HepG2 (cell line): ENCODE measurements around the gene PAPSS1. TPM values are rescaled to one million over a fixed set of nuclear protein-coding genes. Genes with fewer than 3 reads are reported as not detected.
A peak's percentile ranks its signal among the peaks of the same experiment; 100 is the strongest.

ENCODE experiments used
- E2F1 ChIP-seq: sonication (generic); formaldehyde crosslinking; IDR thresholded peaks from 2 replicates; pipeline ENCODE4 v1.5.0; 2020; ENCODE audit warnings: missing genetic modification reagents
- GMEB2 ChIP-seq: IDR thresholded peaks from 2 replicates; pipeline ENCODE4 v1.6.1; 2016; ENCODE audit warnings: missing biosample characterization, missing genetic modification reagents, low read depth
- HNRNPUL1 ChIP-seq: fragments of 200-400 bp; formaldehyde crosslinking; IDR thresholded peaks from 2 replicates; pipeline ENCODE4 v1.6.1; 2017; ENCODE audit warnings: low read depth, mild to moderate bottlenecking, low read length, moderate library complexity
- NRL ChIP-seq: sonication (generic); formaldehyde crosslinking; IDR thresholded peaks from 2 replicates; pipeline ENCODE4 v1.5.0; 2020; ENCODE audit warnings: missing genetic modification reagents, mild to moderate bottlenecking, moderate library complexity, borderline replicate concordance
- POGZ ChIP-seq: sonication (generic); formaldehyde crosslinking; IDR thresholded peaks from 2 replicates; pipeline ENCODE4 v1.4.0; 2020; ENCODE audit warnings: mild to moderate bottlenecking, missing genetic modification reagents
- PRDM15 ChIP-seq: sonication (generic); formaldehyde crosslinking; IDR thresholded peaks from 2 replicates; pipeline ENCODE4 v1.4.0; 2020; ENCODE audit warnings: missing genetic modification reagents
- TFDP2 ChIP-seq: sonication (generic); formaldehyde crosslinking; IDR thresholded peaks from 2 replicates; pipeline ENCODE4 v1.4.0; 2020; ENCODE audit warnings: missing genetic modification reagents
- TOPORS ChIP-seq: sonication (generic); formaldehyde crosslinking; IDR thresholded peaks from 2 replicates; pipeline ENCODE4 v1.8.0; 2023; ENCODE audit warnings: mild to moderate bottlenecking, missing genetic modification reagents
- U2AF1 ChIP-seq: fragments of 200-400 bp; formaldehyde crosslinking; optimal IDR thresholded peaks from 2 replicates; pipeline ENCODE3; 2017; ENCODE audit warnings: mild to moderate bottlenecking, low read depth, low read length
- ZBTB21 ChIP-seq: sonication (generic); formaldehyde crosslinking; IDR thresholded peaks from 2 replicates; pipeline ENCODE4 v1.4.0; 2020; ENCODE audit warnings: missing genetic modification reagents
- ZBTB25 ChIP-seq: IDR thresholded peaks from 2 replicates; pipeline ENCODE4 v1.6.1; 2018; ENCODE audit warnings: missing genetic modification reagents
- ZBTB33 ChIP-seq: sonication (generic); formaldehyde crosslinking; IDR thresholded peaks from 2 replicates; pipeline ENCODE4 v1.4.0; 2020; ENCODE audit warnings: missing genetic modification reagents
- ZFP36L2 ChIP-seq: sonication (generic); formaldehyde crosslinking; IDR thresholded peaks from 2 replicates; pipeline ENCODE4 v1.4.0; 2020; ENCODE audit warnings: missing genetic modification reagents
- ZNF230 ChIP-seq: sonication (generic); formaldehyde crosslinking; IDR thresholded peaks from 2 replicates; pipeline ENCODE4 v1.4.0; 2020; ENCODE audit warnings: mild to moderate bottlenecking, missing genetic modification reagents
- ZNF430 ChIP-seq: sonication (generic); formaldehyde crosslinking; IDR thresholded peaks from 2 replicates; pipeline ENCODE4 v1.9.0; 2021; ENCODE audit warnings: mild to moderate bottlenecking, missing genetic modification reagents
- ZNF629 ChIP-seq: sonication (generic); formaldehyde crosslinking; conservative IDR thresholded peaks from 2 replicates; pipeline ENCODE4 v1.5.0; 2020; ENCODE audit warnings: missing genetic modification reagents
- ZNF670 ChIP-seq: sonication (generic); formaldehyde crosslinking; IDR thresholded peaks from 2 replicates; pipeline ENCODE4 v1.8.0; 2022; ENCODE audit warnings: mild to moderate bottlenecking, missing genetic modification reagents, borderline replicate concordance
- ZNF703 ChIP-seq: sonication (generic); formaldehyde crosslinking; IDR thresholded peaks from 2 replicates; pipeline ENCODE4 v1.5.1; 2020; ENCODE audit warnings: missing genetic modification reagents, mild to moderate bottlenecking, moderate library complexity, borderline replicate concordance
- ZNF746 ChIP-seq: sonication (generic); formaldehyde crosslinking; IDR thresholded peaks from 2 replicates; pipeline ENCODE4 v1.8.0; 2022; ENCODE audit warnings: mild to moderate bottlenecking, missing genetic modification reagents
- polyA plus RNA-seq, 8 experiments: library from polyadenylated mRNA; depleted of rRNA in 3 of 8; stranded (reverse) in 7 of 8; unstranded in 1 of 8; fragments of >200 nt; fragmentation: Illumina TruSeq in 4 of 8; extraction: Trizol in 4 of 8; gene quantifications; 2 replicates each; pipeline versions ENCODE4 v1.2.1 to v1.2.3, GENCODE V29; 2011 to 2016; ENCODE audit warnings: low read depth in 4 of 8, missing spikeins in 1 of 8, mixed read lengths in 1 of 8; ENCODE audit not compliant: insufficient read depth in 1 of 8
- total RNA-seq, 5 experiments: library from RNA; depleted of rRNA; stranded (reverse); fragments of >200 nt; fragmentation: Illumina TruSeq; extraction: Trizol; gene quantifications; 2 replicates each; pipeline ENCODE4 v1.2.3, GENCODE V29; 2016; ENCODE audit warnings: low read depth in 1 of 5

PAPSS1 gene
- total and polyA plus RNA-seq, 2 of the 13 experiments (the other 11 are each of a cell fraction or from before 2014, with no cell fraction given) = 105 to 126 TPM

- TF ChIP-seq ZBTB25 (no peak), E2F1 (no peak), ZBTB21 (CRISPR knock-in tag) (no peak), ZNF703 (CRISPR knock-in tag) (no peak), ZNF629 (CRISPR knock-in tag) (no peak), GMEB2 (no peak), POGZ (0 out of 2 replicates have a peak, but pooled peaks have one; percentile 16), ZFP36L2 (no peak), ZNF670 (no peak), TFDP2 (CRISPR knock-in tag) (no peak), NRL (no peak), TOPORS (CRISPR knock-in tag) (no peak), PRDM15 (peak; percentile 85), ZNF746 (CRISPR knock-in tag) (no peak), U2AF1 (no peak), ZNF230 (no peak), ZBTB33 (CRISPR knock-in tag) (no peak), ZNF430 (CRISPR knock-in tag) (no peak), HNRNPUL1 (no peak)
These were observed 670 bp downstream of the PAPSS1 start (continued) for GRCh38 chr4:107719207-107719921.
